ENCODE data around the gene HRNR.
"Not testable (repeated sequence)": the region's sequence is repeated elsewhere in the genome, so short reads cannot be mapped to it uniquely, and the experiment has no call there.

The HRNR gene

GRCh38 chr1:152224093-152224492 lies at the start of gene HRNR:
Gene HRNR, minus strand, starts transcription at chr1:152224193. Its CDS starts 940 bp downstream, at chr1:152223253.
- DNase-seq, result no peak

GRCh38 chr1:152256394-152256793 lies 32.4 kb upstream of the HRNR start:
- DNase-seq, result not testable (repeated sequence)

- no peak for DNase-seq
Measured at GRCh38 chr1:152252157-152252556, 28.2 kb upstream of the HRNR start.

GRCh38 chr1:152251391-152251790 lies 27.4 kb upstream of the HRNR start:
- no peak for DNase-seq

GRCh38 chr1:152247316-152247715 lies 23.3 kb upstream of the HRNR start:
- no peak for DNase-seq

- no peak for DNase-seq
Measured at GRCh38 chr1:152244576-152245273, 20.7 kb upstream of the HRNR start.

GRCh38 chr1:152237093-152237492 lies 13.1 kb upstream of the HRNR start:
- no peak for DNase-seq

- DNase-seq, result no peak
Measured at GRCh38 chr1:152228831-152229230, 4.8 kb upstream of the HRNR start.

GRCh38 chr1:152227310-152227928 lies 3.4 kb upstream of the HRNR start:
- no peak for DNase-seq

- DNase-seq, result no peak
Measured at GRCh38 chr1:152225678-152226077, 1.7 kb upstream of the HRNR start.

GRCh38 chr1:152220166-152221163 lies 3.5 kb downstream of the HRNR start:
- no peak for DNase-seq

GRCh38 chr1:152219438-152219837 lies 4.6 kb downstream of the HRNR start:
- not testable (repeated sequence) for DNase-seq

- no peak for DNase-seq
Measured at GRCh38 chr1:152218762-152219436, 5.1 kb downstream of the HRNR start.

- DNase-seq, result not testable (repeated sequence)
Measured at GRCh38 chr1:152215604-152216003, 8.4 kb downstream of the HRNR start.

- not testable (repeated sequence) for DNase-seq
Measured at GRCh38 chr1:152214911-152215310, 9.1 kb downstream of the HRNR start.

GRCh38 chr1:152198982-152199381 lies 25.0 kb downstream of the HRNR start:
- DNase-seq, result no peak

GRCh38 chr1:152197361-152197941 lies 26.5 kb downstream of the HRNR start:
- DNase-seq, result no peak

- DNase-seq, result no peak
Measured at GRCh38 chr1:152191711-152192110, 32.3 kb downstream of the HRNR start.

GRCh38 chr1:152191260-152191659 lies 32.7 kb downstream of the HRNR start:
- DNase-seq, result no peak

- no peak for DNase-seq
Measured at GRCh38 chr1:152190589-152190988, 33.4 kb downstream of the HRNR start.

GRCh38 chr1:152189657-152190442 lies 34.1 kb downstream of the HRNR start:
- no peak for DNase-seq

Data from right forelimb (tissue), 1 donor.